Keratinocyte (primary cell): Measurements from ENCODE around the gene WNT9A. TPM values are rescaled to one million over a fixed set of nuclear protein-coding genes. Genes with fewer than 3 reads are reported as not detected.

Experiments
- DNase-seq: peaks from one replicate; pipeline ENCODE4 v3.0.0-alpha.2; 2011; ENCODE audit warnings: low read depth, missing footprints, low spot score
- FAIRE-seq: peaks from 2 replicates; lab custom pipeline; 2011; peaks lifted over from hg19 to GRCh38; lab: Jason Lieb, UNC
- H2AFZ ChIP-seq: 2 replicates; pipeline ENCODE4 v1.6.0; 2012; ENCODE audit warnings: low read length, control low read depth, inconsistent platforms; ENCODE audit not compliant: control insufficient read depth
- H3K27ac ChIP-seq: 2 replicates; pipeline ENCODE4 v1.5.1; 2011; ENCODE audit warnings: low read length; ENCODE audit not compliant: control insufficient read depth, insufficient read depth
- H3K27me3 ChIP-seq: 3 replicates; pipeline ENCODE4 v1.6.0; 2011; ENCODE audit warnings: low read length; ENCODE audit not compliant: control insufficient read depth, insufficient read depth; ENCODE audit errors: extremely low read depth
- H3K36me3 ChIP-seq, 2 experiments: 2 replicates in 1 of 2; 3 replicates in 1 of 2; pipeline ENCODE4 v1.5.1; 2011; ENCODE audit warnings: low read length in 2 of 2, mild to moderate bottlenecking in 1 of 2; ENCODE audit not compliant: control insufficient read depth in 2 of 2, insufficient read depth in 2 of 2; ENCODE audit errors: extremely low read depth in 1 of 2
- H3K4me1 ChIP-seq: 3 replicates; pipeline ENCODE4 v1.5.1; 2011; ENCODE audit warnings: low read length; ENCODE audit not compliant: control insufficient read depth, insufficient read depth; ENCODE audit errors: extremely low read depth
- H3K4me2 ChIP-seq: 3 replicates; pipeline ENCODE4 v1.6.0; 2011; ENCODE audit warnings: low read depth, low read length; ENCODE audit not compliant: control insufficient read depth, insufficient read depth; ENCODE audit errors: extremely low read depth
- H3K4me3 ChIP-seq, 3 experiments: fragments of 200-600 bp in 1 of 3; sonication (generic) in 1 of 3; 2 replicates in 2 of 3; 3 replicates in 1 of 3; pipeline ENCODE4 v1.5.1; 2011 to 2016; ENCODE audit warnings: low read length in 3 of 3, mild to moderate bottlenecking in 3 of 3, control low read depth in 2 of 3, inconsistent platforms in 1 of 3, low read depth in 1 of 3, mixed read lengths in 1 of 3, mixed run types in 1 of 3, moderate library complexity in 1 of 3; ENCODE audit not compliant: control insufficient read depth in 2 of 3, insufficient read depth in 2 of 3; ENCODE audit errors: extremely low read depth in 1 of 3
- H3K79me2 ChIP-seq: 2 replicates; pipeline ENCODE4 v1.6.0; 2012; ENCODE audit warnings: low read length; ENCODE audit not compliant: control insufficient read depth, insufficient read depth
- H3K9ac ChIP-seq: 3 replicates; pipeline ENCODE4 v1.6.0; 2011; ENCODE audit warnings: low read length; ENCODE audit not compliant: control insufficient read depth, insufficient read depth; ENCODE audit errors: extremely low read depth
- H3K9me1 ChIP-seq: 3 replicates; pipeline ENCODE4 v1.6.0; 2011; ENCODE audit warnings: low read length; ENCODE audit not compliant: control insufficient read depth, insufficient read depth; ENCODE audit errors: extremely low read depth
- H3K9me3 ChIP-seq: 2 replicates; pipeline ENCODE4 v1.5.1; 2012; ENCODE audit warnings: low read depth, low read length; ENCODE audit not compliant: control insufficient read depth
- H4K20me1 ChIP-seq: 3 replicates; pipeline ENCODE4 v1.6.0; 2011; ENCODE audit warnings: low read length; ENCODE audit not compliant: control insufficient read depth, insufficient read depth; ENCODE audit errors: extremely low read depth
- EZH2 ChIP-seq: IDR thresholded peaks from one replicate; pipeline ENCODE4 v1.6.1; 2012; ENCODE audit warnings: inconsistent platforms, mild to moderate bottlenecking, low read length, moderate library complexity
- dilution Hi-C: fragments of 300-500 bp; cut with MboI; formaldehyde crosslinking; loops from one replicate; pipeline ENCODE4 v1.7.0; 2020; ENCODE audit warnings: low sequenced_read_pairs; ENCODE audit not compliant: extremely low pct_ligation_motif_present
- polyA plus RNA-seq, 5 experiments: library from polyadenylated mRNA; depleted of rRNA in 3 of 5; stranded (reverse) in 3 of 5; stranded (forward) in 1 of 5; unstranded in 1 of 5; fragments of >200 nt; gene quantifications; 1 replicate in 1 of 5; 2 replicates in 3 of 5; 3 replicates in 1 of 5; pipeline versions ENCODE4 v1.2.1 to v1.2.3, GENCODE V29; 2011 to 2012; ENCODE audit warnings: missing spikeins in 2 of 5, low read depth in 1 of 5, low replicate concordance in 1 of 5
- TF ChIP-seq, protein P1 (sequence below), 3 experiments: IDR thresholded peaks in 1 of 3; conservative IDR thresholded peaks in 1 of 3; optimal IDR thresholded peaks in 1 of 3; 2 replicates in 2 of 3; 3 replicates in 1 of 3; pipeline versions ENCODE3 to v1.5.1; 2011; ENCODE audit warnings: low read length in 3 of 3, mild to moderate bottlenecking in 3 of 3, moderate library complexity in 2 of 3, control low read depth in 1 of 3, inconsistent platforms in 1 of 3; ENCODE audit not compliant: insufficient read depth in 2 of 3; ENCODE audit errors: extremely low read depth in 1 of 3

The WNT9A gene
- polyA plus RNA-seq, 1 donor (not counting 4 experiments of a cell fraction or from before 2014, with no cell fraction given): 1.7 TPM

- Histone ChIP-seq H2AFZ (no peak overlapping the region), H3K9ac (no peak overlapping the region), H3K9me1 (no peaks in the 10 kb centered on the region), H3K36me3 (peaks cover 0 to 3% of the 10 kb centered on the region in 2 experiments), H3K27ac (no peak overlapping the region), H3K27me3 (no peaks in the 10 kb centered on the region), H3K4me2 (no peak overlapping the region), H3K9me3 (no peaks in the 10 kb centered on the region), H3K79me2 (no peaks in the 10 kb centered on the region), H4K20me1 (peaks cover 3% of the 10 kb centered on the region), H3K4me1 (no peaks in the 10 kb centered on the region), H3K4me3 (no peak overlapping the region)
- TF ChIP-seq, protein P1, sequence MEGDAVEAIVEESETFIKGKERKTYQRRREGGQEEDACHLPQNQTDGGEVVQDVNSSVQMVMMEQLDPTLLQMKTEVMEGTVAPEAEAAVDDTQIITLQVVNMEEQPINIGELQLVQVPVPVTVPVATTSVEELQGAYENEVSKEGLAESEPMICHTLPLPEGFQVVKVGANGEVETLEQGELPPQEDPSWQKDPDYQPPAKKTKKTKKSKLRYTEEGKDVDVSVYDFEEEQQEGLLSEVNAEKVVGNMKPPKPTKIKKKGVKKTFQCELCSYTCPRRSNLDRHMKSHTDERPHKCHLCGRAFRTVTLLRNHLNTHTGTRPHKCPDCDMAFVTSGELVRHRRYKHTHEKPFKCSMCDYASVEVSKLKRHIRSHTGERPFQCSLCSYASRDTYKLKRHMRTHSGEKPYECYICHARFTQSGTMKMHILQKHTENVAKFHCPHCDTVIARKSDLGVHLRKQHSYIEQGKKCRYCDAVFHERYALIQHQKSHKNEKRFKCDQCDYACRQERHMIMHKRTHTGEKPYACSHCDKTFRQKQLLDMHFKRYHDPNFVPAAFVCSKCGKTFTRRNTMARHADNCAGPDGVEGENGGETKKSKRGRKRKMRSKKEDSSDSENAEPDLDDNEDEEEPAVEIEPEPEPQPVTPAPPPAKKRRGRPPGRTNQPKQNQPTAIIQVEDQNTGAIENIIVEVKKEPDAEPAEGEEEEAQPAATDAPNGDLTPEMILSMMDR (optimal IDR thresholded peaks at IDR 0.05 in 1 of 3, IDR thresholded peaks at IDR 0.05 in 1 of 3, conservative IDR thresholded peaks at IDR 0.05 in 1 of 3; ENCODE audit: extremely low read depth in 1 of 3, insufficient read depth in 2 of 3, low read length in 3 of 3): no peak
- no peak for TF ChIP-seq EZH2
- FAIRE-seq (no peak), DNase-seq (no peak)
- dilution Hi-C loops: loop anchor here (10.0 kb wide), 1 partner anchor 129 kb away; no protein-coding TSS in a partner anchor
Observed at GRCh38 chr1:227924168-227924832, 23.4 kb downstream of the WNT9A start.

- no peaks in the 10 kb centered on the region for H3K9me1 ChIP-seq
- DNase-seq (no peak), FAIRE-seq (no peak)
- H3K4me2 ChIP-seq: no peak overlapping the region
- H3K4me3 ChIP-seq: no peak overlapping the region
- no peaks in the 10 kb centered on the region for H3K4me1 ChIP-seq
- H3K9me3 ChIP-seq: no peaks in the 10 kb centered on the region
- no peak overlapping the region for H2AFZ ChIP-seq
- no peaks in the 10 kb centered on the region for H3K79me2 ChIP-seq
- no peaks in the 10 kb centered on the region for H3K27me3 ChIP-seq
- H3K36me3 ChIP-seq: peaks cover 0 to 3% of the 10 kb centered on the region in 2 experiments
- H3K27ac ChIP-seq: no peak overlapping the region
- TF ChIP-seq EZH2: no peak
- TF ChIP-seq, protein P1 (optimal IDR thresholded peaks at IDR 0.05 in 1 of 3, IDR thresholded peaks at IDR 0.05 in 1 of 3, conservative IDR thresholded peaks at IDR 0.05 in 1 of 3; ENCODE audit: extremely low read depth in 1 of 3, insufficient read depth in 2 of 3, low read length in 3 of 3): no peak
- dilution Hi-C loops: loop anchor here (10.0 kb wide), 1 partner anchor 129 kb away; no protein-coding TSS in a partner anchor
- H4K20me1 ChIP-seq: no peaks in the 10 kb centered on the region
- no peak overlapping the region for H3K9ac ChIP-seq
Observed at GRCh38 chr1:227923353-227924167, 24.2 kb downstream of the WNT9A start.
